GM15510 (cell line): ENCODE results near the gene RUNX3.

Source experiments
- POLR2A ChIP-seq: IDR thresholded peaks from 3 replicates; pipeline ENCODE4 v1.6.1; 2011; ENCODE audit warnings: borderline replicate concordance; ENCODE audit not compliant: insufficient read length; ENCODE audit errors: extremely low read depth

The RUNX3 gene

GRCh38 chr1:24898909-24899439, 31.1 kb downstream of the RUNX3 start:
- no peak for TF ChIP-seq POLR2A

- TF ChIP-seq POLR2A: no peak
Measured at GRCh38 chr1:24898152-24898908, 31.7 kb downstream of the RUNX3 start.

GRCh38 chr1:24897263-24898151, 32.6 kb downstream of the RUNX3 start:
- no peak for TF ChIP-seq POLR2A

GRCh38 chr1:24896596-24897262, 33.3 kb downstream of the RUNX3 start:
- TF ChIP-seq POLR2A: no peak

GRCh38 chr1:24896176-24896575, 33.9 kb downstream of the RUNX3 start:
- TF ChIP-seq POLR2A: no peak

- no peak for TF ChIP-seq POLR2A
Measured at GRCh38 chr1:24895511-24895910, 34.6 kb downstream of the RUNX3 start.

- no peak for TF ChIP-seq POLR2A
Measured at GRCh38 chr1:24894002-24894401, 36.1 kb downstream of the RUNX3 start.

GRCh38 chr1:24893431-24893830, 36.6 kb downstream of the RUNX3 start:
- no peak for TF ChIP-seq POLR2A

GRCh38 chr1:24892188-24893153, 37.6 kb downstream of the RUNX3 start:
- no peak for TF ChIP-seq POLR2A

- no peak for TF ChIP-seq POLR2A
Measured at GRCh38 chr1:24890887-24891286, 39.2 kb downstream of the RUNX3 start.

- TF ChIP-seq POLR2A: no peak
Measured at GRCh38 chr1:24888971-24889676, 41.0 kb downstream of the RUNX3 start.

- TF ChIP-seq POLR2A: no peak
Measured at GRCh38 chr1:24888061-24888970, 41.8 kb downstream of the RUNX3 start.

- TF ChIP-seq POLR2A: no peak
Measured at GRCh38 chr1:24886241-24886640, 43.8 kb downstream of the RUNX3 start.

- TF ChIP-seq POLR2A: no peak
Measured at GRCh38 chr1:24884751-24885150, 45.3 kb downstream of the RUNX3 start.
